Gastroesophageal sphincter (tissue), 4 donors: ENCODE data around the gene MS4A10. TPM values are rescaled to one million over a fixed set of nuclear protein-coding genes. Genes with fewer than 3 reads are reported as not detected.

Experiments used
- ATAC-seq: fragments of 150-250 bp; one replicate; pipeline ENCODE4 v1.9.1; 2016; ENCODE audit warnings: mild to moderate bottlenecking, moderate library complexity
- H3K27ac ChIP-seq, 4 donors: fragments of 200-600 bp; sonication (generic) in 3 of 4; 1 replicate in 3 of 4; 2 replicates in 1 of 4; pipeline ENCODE4 v1.5.1; 2016 to 2019
- H3K27me3 ChIP-seq: fragments of 200-600 bp; sonication (generic); one replicate; pipeline ENCODE4 v1.5.1; 2019
- H3K36me3 ChIP-seq, 2 donors: fragments of 200-600 bp; sonication (generic); one replicate each; pipeline ENCODE4 v1.5.1; 2019; ENCODE audit warnings: control low read depth in 1 of 2
- H3K4me1 ChIP-seq, 3 donors: fragments of 200-600 bp; sonication (generic); 1 replicate in 2 of 3; 2 replicates in 1 of 3; pipeline ENCODE4 v1.5.1; 2016 to 2019; ENCODE audit warnings: control low read depth in 2 of 3
- H3K4me3 ChIP-seq, 2 donors: fragments of 200-600 bp; sonication (generic); one replicate each; pipeline ENCODE4 v1.5.1; 2019; ENCODE audit warnings: mild to moderate bottlenecking in 1 of 2, moderate library complexity in 1 of 2
- H3K9me3 ChIP-seq, 3 donors: fragments of 200-600 bp; sonication (generic); one replicate each; pipeline ENCODE4 v1.5.1; 2017 to 2019; ENCODE audit warnings: control low read depth in 2 of 3
- CTCF ChIP-seq, 4 experiments: fragments of 200-600 bp in 2 of 4; fragments of 450-650 bp in 2 of 4; sonication (generic) in 1 of 4; IDR thresholded peaks; one replicate each; pipeline ENCODE4 v1.5.1; 2017 to 2019; ENCODE audit warnings: antibody characterized with exemption in 4 of 4, mild to moderate bottlenecking in 2 of 4, moderate library complexity in 2 of 4
- EP300 ChIP-seq: sonication (generic); formaldehyde crosslinking; IDR thresholded peaks from one replicate; pipeline ENCODE4 v1.6.1; 2017; ENCODE audit warnings: antibody characterized with exemption, mild to moderate bottlenecking
- POLR2A ChIP-seq, 2 donors: fragments of 450-650 bp; IDR thresholded peaks; one replicate each; pipeline ENCODE4 v1.6.1; 2017; ENCODE audit warnings: antibody characterized with exemption in 2 of 2, mild to moderate bottlenecking in 2 of 2, moderate library complexity in 1 of 2
- POLR2AphosphoS5 ChIP-seq: sonication (generic); formaldehyde crosslinking; IDR thresholded peaks from one replicate; pipeline ENCODE4 v1.6.1; 2017; ENCODE audit warnings: antibody characterized with exemption
- WGBS, 2 donors: methylation state at CpG; one replicate each; pipeline ENCODE4 v1.1.5; 2018; ENCODE audit warnings: low coverage in 1 of 2; 5-methylcytosine and 5-hydroxymethylcytosine counted together
- total RNA-seq, 4 donors: library from RNA; depleted of rRNA; stranded (reverse); fragments of >200 nt; gene quantifications; one replicate each; pipeline ENCODE4 v1.1.0, GENCODE V29; 2016

MS4A10 gene
- total RNA-seq, 4 donors from 2014 or later = not detected

- Histone ChIP-seq H3K36me3 (peaks cover 0 to 21% of the 10 kb centered on the region in 2 donors), H3K4me1 (peaks cover 0 to 54% (median 19%) of the 10 kb centered on the region in 3 donors), H3K27ac (peak overlapping the region in 3 of 4 donors; percentile 80 to 86 (median 81)), H3K4me3 (peak overlapping the region; percentile 52 to 91), H3K27me3 (no peaks in the 10 kb centered on the region), H3K9me3 (no peaks in the 10 kb centered on the region)
- ATAC-seq = no peak
- TF ChIP-seq POLR2AphosphoS5 (no peak), POLR2A (IDR thresholded peaks at IDR 0.05) (no peak), CTCF (IDR thresholded peaks at IDR 0.05) (no peak), EP300 (no peak)
- 13 to 29% methylated on average over 6 to 9 of the region's 23 CpGs for WGBS, 2 donors
These were observed 57.8 kb downstream of the MS4A10 start for GRCh38 chr11:60842668-60843600.

GRCh38 chr11:60844045-60844869 is 59.1 kb downstream of the MS4A10 start:
- Histone ChIP-seq H3K9me3 (no peaks in the 10 kb centered on the region), H3K27ac (no peak overlapping the region), H3K36me3 (peaks cover 0 to 34% of the 10 kb centered on the region in 2 donors), H3K4me3 (peak overlapping the region in 1 of 2 donors; percentile 91), H3K4me1 (peaks cover 0 to 54% (median 19%) of the 10 kb centered on the region in 3 donors), H3K27me3 (no peaks in the 10 kb centered on the region)
- ATAC-seq = no peak
- TF ChIP-seq POLR2AphosphoS5 (no peak), CTCF (IDR thresholded peaks at IDR 0.05) (no peak), POLR2A (IDR thresholded peaks at IDR 0.05) (no peak), EP300 (no peak)
- WGBS, 2 donors = 55 to 71% methylated on average over 3 to 7 of the region's 10 CpGs

- Histone ChIP-seq H3K36me3 (peaks cover 0 to 40% of the 10 kb centered on the region in 2 donors), H3K9me3 (no peaks in the 10 kb centered on the region), H3K4me3 (no peak overlapping the region), H3K27me3 (no peaks in the 10 kb centered on the region), H3K4me1 (peaks cover 0 to 51% (median 19%) of the 10 kb centered on the region in 3 donors), H3K27ac (no peak overlapping the region)
- no peak for ATAC-seq
- TF ChIP-seq POLR2A (IDR thresholded peaks at IDR 0.05) (no peak), EP300 (no peak), POLR2AphosphoS5 (no peak), CTCF (IDR thresholded peaks at IDR 0.05) (no peak)
- WGBS, 2 donors = 38 to 40% methylated on average over 3 to 4 of the region's 4 CpGs
These were observed 59.7 kb downstream of the MS4A10 start for GRCh38 chr11:60844870-60845221.

- Histone ChIP-seq H3K36me3 (peaks cover 0 to 45% of the 10 kb centered on the region in 2 donors), H3K27ac (no peak overlapping the region), H3K9me3 (no peaks in the 10 kb centered on the region), H3K4me3 (no peak overlapping the region), H3K4me1 (peaks cover 0 to 46% (median 19%) of the 10 kb centered on the region in 3 donors), H3K27me3 (no peaks in the 10 kb centered on the region)
- no peak for ATAC-seq
- TF ChIP-seq POLR2A (IDR thresholded peaks at IDR 0.05) = no peak
- WGBS, 2 donors = 79 to 90% methylated on average over 3 to 8 of the region's 8 CpGs
These were observed 60.2 kb downstream of the MS4A10 start for GRCh38 chr11:60845338-60845737.

GRCh38 chr11:60847281-60847680 is 62.1 kb downstream of the MS4A10 start:
- TF ChIP-seq POLR2A (IDR thresholded peaks at IDR 0.05) (no peak), POLR2AphosphoS5 (no peak), EP300 (no peak), CTCF (IDR thresholded peaks at IDR 0.05) (no peak)
- no peaks in the 10 kb centered on the region for H3K27me3 ChIP-seq
- ATAC-seq = no peak
- H3K4me3 ChIP-seq = no peak overlapping the region
- peaks cover 0 to 34% (median 12%) of the 10 kb centered on the region in 3 donors for H3K4me1 ChIP-seq
- H3K9me3 ChIP-seq = no peaks in the 10 kb centered on the region
- WGBS, 2 donors = no CpG with 5 or more reads among the region's 13 CpGs
- H3K36me3 ChIP-seq = peaks cover 0 to 64% of the 10 kb centered on the region in 2 donors
- H3K27ac ChIP-seq = no peak overlapping the region
